ENCODE measurements around the gene CALCR. TPM values are rescaled to one million over a fixed set of nuclear protein-coding genes. Genes with fewer than 3 reads are reported as not detected.
A peak's percentile ranks its signal among the peaks of the same experiment; 100 is the strongest.
"Not testable (repeated sequence)": the region's sequence is repeated elsewhere in the genome, so short reads cannot be mapped to it uniquely, and the experiment has no call there.

CALCR gene
- total RNA-seq (2014; rRNA removed; shearing (Covaris generic)): not detected in 2 replicates
- 0.05 TPM in 1 of 2 replicates, not detected in the other for polyA plus RNA-seq (2015; cell fraction: cytosol; rRNA removed)
- polyA plus RNA-seq (2015; cell fraction: nucleus; rRNA removed): not detected in 2 replicates

DNA sequence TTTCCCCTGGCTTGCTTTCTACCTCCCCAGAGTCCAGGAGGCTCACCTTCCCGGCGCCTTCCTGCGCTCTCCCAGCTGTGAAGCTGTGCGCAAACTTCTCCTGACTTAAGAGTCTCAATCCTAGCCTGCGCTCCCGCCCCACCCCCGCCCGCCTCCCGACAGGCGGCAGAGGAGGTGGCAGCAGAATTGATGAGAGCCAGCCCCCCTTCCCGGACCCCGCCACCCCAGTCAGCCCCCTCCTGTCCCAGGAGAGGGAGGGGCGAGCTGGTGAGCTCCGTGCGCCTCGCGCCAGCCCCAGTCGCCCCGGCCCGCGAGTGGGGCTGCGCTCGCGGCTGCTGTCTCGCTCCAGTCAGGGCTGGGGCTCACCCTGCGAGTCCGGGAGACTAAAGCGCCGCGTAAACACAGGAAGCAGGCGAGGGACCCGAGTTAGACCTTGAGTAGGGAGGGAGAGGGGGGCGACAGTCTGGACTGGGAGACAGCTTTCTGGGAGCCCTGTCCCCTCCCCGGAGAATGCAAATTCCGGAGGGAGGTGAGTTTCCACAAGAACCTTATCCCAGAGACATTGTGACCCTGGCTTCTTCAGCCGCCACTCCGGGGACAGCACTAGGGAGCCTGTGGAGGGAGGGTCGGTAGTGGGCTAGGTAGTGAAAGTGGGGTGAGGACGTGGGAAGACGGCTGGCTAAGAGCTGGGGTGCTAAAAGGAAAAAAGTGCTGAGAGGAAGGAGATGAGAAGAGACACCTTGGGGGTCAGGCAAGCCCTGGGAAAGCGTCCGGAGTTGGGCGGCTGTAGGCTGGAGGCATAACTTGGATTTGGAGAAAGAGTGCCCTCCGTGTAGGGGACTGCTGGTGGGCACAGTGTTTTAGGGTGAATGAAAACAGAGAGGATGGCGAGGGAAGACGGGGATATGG is at the start of gene CALCR:
Gene CALCR (minus strand): TSS at position 79 of the 909 bp plus-strand sequence. CDS start 87,743 bp downstream, outside the sequence.
- no peak for DNase-seq (ENCODE audit: low read depth)

DNA sequence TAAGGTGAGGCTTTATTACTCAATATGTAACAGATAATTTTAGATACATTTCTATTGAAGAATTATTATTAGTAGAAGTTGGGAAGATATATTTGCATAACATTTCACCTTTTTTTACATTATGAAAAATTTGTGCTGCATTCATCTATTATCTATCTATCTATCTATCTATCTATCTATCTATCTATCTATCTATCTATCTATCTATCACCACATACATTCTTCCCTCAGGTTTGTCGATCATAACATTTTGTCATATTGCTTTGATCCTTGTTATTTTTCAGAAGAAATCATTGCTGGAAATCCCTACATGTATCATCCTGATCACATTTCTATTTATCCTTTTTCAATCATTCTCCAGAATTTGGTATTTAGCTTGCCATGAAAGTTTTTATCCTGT is 49.3 kb upstream of the CALCR start:
- DNase-seq (ENCODE audit: low read depth): no peak

DNA sequence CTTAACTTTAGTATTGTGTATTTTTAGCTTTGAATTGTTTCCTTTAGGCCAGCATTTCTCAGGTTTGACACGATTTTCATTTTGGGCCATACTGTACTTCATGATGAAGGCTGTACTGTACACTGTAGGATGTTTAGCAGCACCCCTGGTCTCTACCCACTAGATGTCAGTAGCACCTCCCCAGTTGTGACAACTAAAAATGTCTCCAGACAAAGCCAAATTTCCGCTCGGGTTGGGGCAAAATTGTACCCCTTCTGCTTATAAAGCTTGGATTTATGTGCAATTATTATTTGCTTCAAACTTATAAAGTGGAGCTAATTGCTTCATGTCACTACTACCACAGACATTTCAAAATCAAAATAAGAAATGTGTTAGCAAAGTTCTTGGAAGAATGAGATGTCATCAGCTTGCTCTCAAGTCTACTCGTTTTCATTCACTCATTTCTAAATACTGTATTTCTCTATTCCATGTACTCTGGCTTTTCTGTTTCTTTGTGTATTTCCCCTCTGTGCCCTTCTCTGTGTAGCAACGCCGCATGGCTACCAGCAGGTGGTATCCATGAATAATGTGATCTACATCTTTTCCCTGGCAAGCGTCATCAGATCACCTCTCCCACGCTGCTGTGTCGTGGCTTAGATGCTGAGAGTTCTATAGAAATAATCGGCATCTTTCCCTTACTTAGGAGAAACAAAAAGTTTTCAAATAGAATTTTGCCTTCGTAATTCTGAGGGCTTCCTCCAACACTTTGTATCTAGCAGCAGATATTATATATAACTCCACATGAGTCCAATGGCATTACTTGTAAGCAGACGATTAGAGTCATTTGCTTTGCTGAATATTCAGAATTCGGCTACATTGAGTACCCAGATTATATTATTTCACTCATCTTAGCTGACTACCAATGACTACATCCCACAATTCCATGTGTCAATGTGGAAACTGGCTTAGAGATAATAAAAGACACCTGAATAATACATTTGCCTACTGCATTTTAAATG is 47.8 kb upstream of the CALCR start:
- DNase-seq (ENCODE audit: low read depth): peak; percentile 51

DNA sequence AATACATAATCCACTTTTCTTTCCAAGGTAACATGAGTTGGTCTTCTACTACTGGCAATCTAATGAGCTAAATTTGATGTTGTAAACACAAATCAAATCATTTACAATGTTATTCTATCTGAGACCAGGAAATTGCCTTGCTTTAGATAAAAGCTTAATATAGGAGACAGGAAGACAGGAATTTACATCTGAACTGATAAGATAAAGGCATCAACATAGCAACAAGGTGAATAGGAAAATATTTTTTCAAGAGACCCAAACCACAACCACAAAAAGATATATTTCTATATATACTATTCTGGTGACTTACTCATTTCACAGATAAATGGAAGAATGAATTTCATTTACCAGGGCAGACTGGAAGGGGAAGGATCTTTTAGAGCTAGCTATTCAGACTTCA is 46.3 kb upstream of the CALCR start:
- no peak for DNase-seq (ENCODE audit: low read depth)

DNA sequence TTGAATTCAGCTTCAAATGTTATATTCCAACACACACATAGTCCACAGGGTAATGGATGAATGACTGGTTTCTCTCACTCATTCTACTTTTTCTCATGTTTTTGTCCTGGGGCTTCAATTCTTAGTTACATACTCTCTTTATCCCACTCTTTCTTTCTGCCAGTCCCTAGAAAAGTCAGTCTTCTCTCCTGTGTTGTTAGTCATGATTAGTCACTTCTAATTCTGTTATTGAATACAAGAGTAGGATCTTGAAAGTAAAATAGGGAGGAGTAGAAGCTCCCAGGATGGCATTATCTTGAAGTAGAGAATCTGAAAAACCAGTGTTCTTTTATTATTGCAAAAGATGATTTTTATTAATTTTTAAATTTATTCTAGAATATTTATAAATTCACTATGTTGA is 45.5 kb upstream of the CALCR start:
- peak; percentile 24 for DNase-seq (ENCODE audit: low read depth)

DNA sequence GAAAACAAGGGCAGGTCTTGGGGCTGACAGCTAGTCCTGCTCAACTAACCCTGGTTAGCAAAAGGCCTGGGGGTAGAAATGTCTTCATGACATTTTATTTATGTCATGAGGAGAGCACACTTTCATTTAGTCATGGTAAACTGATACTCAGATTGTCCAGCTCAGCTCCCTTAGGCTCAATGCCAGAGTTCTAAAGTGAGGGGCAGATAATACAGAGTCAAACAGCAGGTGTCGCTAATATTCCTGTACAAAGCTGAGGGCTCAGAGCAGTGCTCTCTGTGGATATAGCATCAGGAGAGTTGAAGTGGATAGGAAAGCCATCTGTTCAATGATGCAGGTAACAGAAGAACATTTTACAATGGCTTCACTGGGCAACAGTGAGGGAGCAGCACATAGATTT is 26.8 kb upstream of the CALCR start:
- peak; percentile 39 for DNase-seq (ENCODE audit: low read depth)

DNA sequence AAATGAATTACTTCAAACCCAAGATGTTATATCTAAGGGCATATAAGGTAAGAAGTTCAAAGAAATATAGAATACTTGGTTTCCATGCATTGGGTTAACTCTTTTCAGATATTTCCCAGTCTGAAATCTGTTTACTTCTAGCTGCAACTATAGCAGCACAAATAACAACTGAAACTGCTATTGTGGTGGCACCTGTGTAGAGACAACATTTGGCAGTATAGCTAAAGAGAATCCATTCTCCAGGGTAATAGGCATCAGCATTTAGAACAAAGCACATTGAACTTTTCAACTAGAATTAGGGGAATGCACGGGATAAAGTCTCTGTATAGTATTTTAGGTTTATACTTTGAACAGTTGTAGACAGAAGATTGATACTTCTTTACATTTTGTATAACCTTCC is 19.7 kb upstream of the CALCR start:
- no peak for DNase-seq (ENCODE audit: low read depth)

DNA sequence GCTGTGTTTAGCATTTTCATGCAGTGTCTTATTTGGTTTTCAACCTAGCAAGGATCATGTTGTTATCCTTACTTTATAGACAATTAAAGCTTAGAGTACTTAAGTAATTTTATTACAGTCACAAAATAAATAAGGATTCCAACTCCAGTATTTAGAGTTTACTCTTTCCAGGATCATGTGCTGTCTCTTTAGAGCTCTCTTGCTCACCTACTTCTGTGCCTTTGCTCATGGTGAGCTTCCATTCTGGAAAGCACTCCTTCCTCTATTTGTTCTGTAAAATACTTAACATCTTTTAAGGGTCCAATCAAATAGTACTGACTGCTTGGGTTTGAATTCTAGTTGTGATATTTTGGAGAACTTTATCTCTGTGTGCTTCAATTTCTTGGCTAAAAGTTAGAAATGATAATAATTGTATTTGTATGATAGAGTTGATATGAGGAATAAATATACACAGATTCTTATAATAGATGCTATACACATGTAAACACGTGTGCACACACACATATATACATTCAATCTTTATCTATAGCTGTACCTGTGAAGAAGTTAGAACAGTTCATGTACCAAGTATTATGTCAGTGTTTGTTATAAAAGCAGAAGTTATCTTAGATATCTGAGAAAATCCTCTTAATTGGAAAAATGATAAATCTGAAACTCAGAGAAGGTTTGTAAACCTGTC is 18.2 kb upstream of the CALCR start:
- DNase-seq (ENCODE audit: low read depth): no peak

DNA sequence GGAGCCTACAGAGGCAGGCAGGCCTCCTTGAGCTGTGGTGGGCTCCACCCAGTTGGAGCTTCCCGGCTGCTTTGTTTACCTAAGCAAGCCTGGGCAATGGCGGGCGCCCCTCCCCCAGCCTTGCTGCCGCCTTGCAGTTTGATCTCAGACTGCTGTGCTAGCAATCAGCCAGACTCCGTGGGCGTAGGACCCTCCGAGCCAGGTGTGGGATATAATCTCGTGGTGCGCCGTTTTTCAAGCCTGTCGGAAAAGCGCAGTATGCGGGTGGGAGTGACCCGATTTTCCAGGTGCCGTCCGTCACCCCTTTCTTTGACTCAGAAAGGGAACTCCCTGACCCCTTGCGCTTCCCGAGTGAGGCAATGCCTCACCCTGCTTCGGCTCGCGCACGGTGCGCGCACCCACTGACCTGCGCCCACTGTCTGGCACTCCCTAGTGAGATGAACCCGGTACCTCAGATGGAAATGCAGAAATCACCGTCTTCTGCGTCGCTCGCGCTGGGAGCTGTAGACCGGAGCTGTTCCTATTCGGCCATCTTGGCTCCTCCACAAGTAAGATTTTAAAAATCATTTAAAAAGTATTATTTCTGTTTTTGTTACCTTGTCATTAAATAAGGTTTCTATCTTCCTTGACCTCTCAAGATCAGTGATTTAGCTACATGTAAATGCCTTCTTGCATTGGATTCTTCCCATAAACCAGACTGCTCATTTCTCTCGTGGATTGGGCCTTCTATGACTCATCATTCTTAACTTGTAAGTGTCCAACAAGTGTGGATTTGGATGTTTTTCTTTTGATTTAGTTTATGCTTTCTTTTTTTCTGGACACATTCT is 16.9 kb upstream of the CALCR start:
- not testable (repeated sequence) for DNase-seq (ENCODE audit: low read depth)

DNA sequence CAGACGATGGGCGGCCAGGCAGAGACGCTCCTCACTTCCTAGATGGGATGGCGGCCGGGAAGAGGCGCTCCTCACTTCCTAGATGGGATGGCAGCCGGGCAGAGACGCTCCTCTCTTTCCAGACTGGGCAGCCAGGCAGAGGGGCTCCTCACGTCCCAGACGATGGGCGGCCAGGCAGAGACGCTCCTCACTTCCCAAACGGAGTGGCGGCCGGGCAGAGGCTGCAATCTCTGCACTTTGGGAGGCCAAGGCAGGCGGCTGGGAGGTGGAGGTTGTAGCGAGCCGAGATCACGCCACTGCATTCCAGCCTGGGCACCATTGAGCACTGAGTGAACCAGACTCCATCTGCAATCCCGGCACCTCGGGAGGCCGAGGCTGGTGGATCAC is 11.9 kb upstream of the CALCR start:
- not testable (repeated sequence) for DNase-seq (ENCODE audit: low read depth)

DNA sequence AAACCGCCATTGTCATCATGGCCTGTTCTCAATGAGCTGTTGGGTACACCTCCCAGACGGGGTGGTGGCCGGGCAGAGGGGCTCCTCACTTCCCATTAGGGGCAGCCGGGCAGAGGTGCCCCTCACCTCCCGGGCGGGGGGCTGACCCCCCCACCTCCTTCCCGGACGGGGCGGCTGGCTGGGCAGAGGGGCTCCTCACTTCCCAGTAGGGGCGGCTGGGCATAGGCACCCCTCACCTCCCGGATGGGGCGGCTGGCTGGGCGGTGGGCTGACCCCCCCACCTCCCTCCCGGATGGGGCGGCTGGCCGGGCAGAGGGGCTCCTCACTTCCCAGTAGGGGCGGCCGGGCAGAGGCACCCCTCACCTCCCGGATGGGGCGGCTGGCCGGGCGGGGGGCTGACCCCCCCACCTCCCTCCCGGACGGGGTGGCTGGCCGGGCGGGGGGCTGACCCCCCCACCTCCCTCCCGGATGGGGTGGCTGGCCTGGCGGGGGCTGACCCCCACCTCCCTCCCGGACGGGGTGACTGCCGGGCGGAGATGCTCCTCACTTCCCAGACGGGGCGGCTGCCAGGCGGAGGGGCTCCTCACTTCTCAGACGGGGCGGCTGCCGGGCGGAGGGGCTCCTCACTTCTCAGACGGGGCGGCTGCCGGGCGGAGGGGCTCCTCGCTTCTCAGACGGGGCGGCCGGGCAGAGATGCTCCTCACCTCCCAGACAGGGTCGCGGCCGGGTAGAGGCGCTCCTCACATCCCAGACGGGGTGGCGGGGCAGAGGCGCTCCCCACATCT is 11.4 kb upstream of the CALCR start:
- not testable (repeated sequence) for DNase-seq (ENCODE audit: low read depth)

DNA sequence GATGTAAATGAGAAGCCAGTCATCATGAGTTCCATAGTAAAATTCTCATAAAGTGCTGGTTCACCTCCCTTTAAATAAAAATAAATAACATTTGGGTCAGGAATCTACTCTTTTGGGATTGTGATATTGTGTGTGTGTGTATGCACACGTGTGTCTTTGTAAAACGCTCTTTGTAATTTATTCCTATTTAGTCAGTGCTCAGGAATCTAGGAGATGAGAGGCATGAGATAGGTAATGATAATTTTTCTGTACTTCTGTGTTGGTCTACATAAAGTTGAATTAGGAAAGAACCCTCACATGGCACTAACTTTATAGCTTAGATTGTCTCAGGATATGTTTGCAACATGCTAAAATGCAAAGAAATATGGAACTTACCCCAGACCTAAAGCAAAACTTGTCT is 4.9 kb upstream of the CALCR start:
- DNase-seq (ENCODE audit: low read depth): no peak

DNA sequence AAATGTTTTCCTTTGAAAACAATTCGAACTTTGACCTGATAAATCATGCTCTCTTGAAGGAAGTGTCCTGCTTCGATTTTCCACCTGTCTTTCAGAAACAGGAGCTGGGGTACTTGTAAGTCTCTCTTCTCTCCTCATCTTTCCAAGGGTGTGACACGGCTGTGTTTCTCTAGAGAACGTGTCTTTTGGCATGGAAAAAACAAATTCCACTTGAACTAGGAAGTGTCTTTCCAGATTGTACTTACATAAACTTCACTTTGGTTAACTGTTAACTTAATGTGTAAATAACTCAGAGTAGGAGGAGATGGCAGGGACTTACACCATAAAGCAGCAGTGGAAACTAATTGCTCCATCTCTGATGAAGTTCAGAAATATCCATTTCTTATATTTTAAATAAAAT is 4.2 kb upstream of the CALCR start:
- DNase-seq (ENCODE audit: low read depth): no peak

DNA sequence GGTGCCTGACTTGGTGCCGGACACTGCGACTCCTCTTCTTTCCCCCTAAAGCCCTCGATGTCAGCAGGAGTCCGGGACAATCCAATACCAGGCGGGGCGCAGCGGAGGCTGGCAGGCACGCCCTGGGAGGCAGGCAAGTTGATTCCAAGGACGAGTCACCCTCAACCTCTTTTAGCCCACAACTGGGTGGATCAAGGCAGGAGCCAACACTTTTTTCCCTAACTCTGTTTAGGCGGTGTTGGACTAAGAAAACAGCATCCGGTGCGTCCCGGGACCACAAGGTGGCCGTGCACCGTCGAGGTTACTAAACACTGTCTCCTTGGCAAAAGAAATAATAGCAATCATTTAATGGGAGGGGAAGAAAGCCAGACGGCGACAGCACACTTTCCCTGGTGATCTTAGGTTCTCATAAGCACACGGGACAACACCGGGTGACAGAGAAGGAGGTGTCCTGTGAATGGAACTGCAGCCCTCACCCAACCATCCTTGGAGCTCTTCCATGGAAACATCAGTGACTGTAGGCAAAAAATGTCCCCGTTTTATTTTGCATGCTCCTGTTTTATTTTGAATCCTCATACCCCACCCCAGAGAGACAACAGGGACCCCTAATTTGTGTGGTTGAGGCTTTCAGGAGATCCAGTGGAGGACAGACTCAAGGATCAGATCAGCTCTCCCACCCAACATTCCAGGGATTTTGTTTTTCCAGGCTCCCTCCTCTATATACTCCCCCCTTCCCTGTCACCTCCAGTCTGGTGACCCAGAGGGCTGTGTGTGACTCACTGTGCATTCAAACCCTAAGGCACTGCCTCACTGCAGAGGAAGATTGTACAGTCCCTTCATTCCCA is 1.3 kb upstream of the CALCR start:
- no peak for DNase-seq (ENCODE audit: low read depth)

DNA sequence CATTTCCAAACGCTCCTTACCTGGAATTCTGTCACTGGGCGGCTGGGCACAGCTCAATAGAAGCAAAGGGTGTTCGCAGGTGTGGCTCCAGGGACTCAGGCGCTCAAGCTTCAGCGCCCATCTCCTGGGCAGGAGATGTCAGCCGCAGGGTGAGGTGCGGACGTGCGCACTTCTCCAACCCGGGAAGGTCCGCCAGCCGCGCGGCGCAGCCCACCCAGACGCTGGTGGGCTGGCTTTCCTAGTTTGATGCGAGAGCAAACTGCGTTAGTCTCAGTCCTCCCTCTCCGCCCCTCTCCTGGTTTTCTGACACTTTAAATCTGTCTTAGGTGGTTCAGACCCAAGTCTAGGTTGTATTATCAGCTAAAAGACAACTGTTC is 267 bp downstream of the CALCR start:
- no peak for DNase-seq (ENCODE audit: low read depth)

DNA sequence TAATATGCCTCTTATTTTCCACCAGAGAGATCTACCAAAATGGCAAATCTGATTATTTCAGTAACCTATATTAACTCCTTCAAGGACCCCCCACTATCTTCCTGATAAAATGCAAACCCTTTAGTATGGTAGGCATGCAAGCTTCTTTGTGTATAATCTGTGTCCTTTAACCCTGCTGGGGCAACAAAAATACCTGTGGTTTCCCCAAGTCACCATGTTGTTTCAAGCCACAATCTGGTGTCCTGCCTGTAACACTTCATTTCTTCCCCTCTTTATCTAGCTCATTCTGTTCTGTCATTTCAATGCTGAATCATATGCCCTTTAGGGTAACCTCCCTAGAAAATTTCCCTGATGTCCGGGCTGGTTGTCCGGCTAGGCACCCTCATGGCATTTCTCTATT is 5.3 kb downstream of the CALCR start:
- no peak for DNase-seq (ENCODE audit: low read depth)

DNA sequence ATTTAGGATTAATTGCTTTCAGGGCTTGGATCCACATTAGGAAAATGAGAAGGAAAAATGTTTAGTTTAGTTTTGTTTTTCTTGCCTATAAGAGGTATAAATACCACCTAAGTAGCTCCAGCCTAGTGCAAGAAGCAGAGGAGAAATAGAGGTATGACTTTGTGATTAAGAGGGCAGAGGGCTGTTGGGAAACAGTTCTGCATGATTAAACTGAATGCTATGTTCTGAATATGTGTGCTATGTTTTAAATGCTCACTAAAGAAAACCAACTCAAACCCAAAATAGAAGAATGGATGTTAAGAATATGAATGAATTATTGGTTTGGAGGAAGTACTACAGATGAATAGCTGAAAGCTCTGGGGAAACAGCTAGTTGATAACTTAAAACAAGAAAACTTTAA is 7.6 kb downstream of the CALCR start:
- DNase-seq (ENCODE audit: low read depth): no peak

DNA sequence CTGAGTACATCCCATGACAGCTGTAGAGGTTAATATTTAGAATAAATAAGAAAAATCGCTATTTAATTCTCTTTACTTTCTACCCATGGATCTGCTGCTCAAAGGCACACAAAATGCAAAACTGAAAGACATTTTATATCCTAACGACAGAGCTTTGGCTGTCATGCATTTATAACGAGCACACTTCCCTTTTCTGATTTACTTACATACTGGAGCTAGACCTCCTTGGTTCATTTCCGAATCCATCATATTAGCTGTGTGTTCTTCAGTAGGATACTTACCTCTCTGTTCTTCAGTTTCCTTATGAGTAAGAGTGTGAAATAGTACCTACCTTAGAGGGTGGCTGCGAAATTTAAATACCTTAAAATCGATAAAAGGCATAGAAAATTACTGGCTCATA is 10.9 kb downstream of the CALCR start:
- DNase-seq (ENCODE audit: low read depth): no peak

DNA sequence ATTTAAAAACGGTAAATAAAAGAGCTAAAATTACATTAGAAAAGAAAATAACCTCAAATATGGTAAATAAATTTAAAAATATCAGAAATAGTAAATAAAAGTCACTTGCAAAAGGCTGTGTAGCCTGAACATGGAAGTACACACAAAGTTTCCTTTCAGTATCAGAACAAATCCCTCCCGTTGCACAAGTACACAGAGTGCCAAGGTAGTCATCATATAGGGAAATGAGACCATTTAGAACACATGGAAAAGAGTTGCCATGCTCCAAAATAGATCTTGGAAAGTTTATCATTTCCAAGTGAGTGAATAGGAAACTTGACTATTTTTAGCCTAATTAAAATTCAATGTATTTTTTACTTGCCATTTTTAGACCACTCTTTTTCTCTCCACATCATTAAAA is 11.6 kb downstream of the CALCR start:
- DNase-seq (ENCODE audit: low read depth): no peak

Data from HT1080 (cell line).